ENCODE results near the gene INO80.
"Not testable (repeated sequence)": the region's sequence is repeated elsewhere in the genome, so short reads cannot be mapped to it uniquely, and the experiment has no call there.

INO80 gene

GRCh38 chr15:40995656-40996055 lies 120.4 kb downstream of the INO80 start:
- DNase-seq = peak; percentile 58

DNA sequence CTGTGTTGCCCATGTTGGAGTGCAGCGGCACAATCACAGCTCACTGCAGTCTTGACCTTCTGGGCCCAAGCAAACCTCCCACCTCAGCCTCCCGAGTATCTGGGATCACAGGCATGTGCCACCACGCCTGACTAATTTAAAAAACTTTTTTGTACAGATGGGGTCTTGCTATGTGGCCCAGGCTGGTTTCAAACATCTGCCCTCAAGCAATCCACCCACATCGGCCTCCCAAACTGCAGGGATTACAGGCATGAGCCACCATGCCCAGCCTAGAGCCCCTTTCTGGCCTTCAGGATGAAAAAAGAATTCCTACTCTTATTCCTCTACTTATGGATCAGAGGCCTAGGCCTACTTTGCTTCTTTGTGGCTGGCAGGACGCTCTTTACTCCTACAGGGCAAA lies 123.3 kb downstream of the INO80 start:
- DNase-seq = no peak

- DNase-seq = no peak
Measured at GRCh38 chr15:40992241-40992741, 123.8 kb downstream of the INO80 start.

DNA sequence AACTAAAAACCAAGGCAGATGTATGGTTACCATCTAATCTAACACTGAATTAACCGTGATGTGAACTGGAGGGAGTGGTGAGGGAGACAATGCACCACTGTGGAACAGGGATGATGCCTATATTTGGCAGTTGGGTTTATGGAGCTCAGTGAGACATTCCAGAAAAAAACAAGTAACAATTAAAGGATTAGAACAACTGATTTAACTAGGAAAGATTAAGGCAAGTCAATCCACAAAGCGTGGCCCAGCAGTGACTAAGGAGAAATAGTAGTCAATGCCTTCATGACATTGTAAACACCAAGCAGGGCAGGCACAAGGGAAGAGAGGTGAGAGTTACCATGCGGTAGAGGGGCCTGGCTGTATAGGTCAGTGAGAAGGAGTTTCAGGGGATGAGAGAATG lies 124.7 kb downstream of the INO80 start:
- DNase-seq = no peak

- no peak for DNase-seq
Measured at GRCh38 chr15:40990789-40991188, 125.3 kb downstream of the INO80 start.

GRCh38 chr15:40990080-40990479 lies 126.0 kb downstream of the INO80 start:
- DNase-seq = no peak

DNA sequence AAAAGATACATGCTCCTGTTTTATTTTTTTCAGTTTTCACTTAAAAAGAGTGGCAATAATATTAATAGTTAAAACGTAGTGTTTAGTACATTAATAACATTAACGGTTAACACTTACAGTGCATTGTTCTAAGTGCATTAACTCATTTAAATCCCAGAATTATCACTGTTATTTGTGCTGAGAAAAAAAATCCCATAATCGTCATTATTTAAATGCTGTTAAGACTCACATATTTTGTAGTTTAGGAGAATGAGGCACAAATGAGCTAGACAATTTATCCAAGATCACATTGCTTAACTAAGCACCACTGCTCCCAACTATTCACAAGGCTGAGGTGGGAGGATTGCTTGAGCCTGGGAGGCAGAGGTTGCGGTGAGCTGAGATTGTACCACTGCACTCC lies 127.9 kb downstream of the INO80 start:
- DNase-seq = no peak

DNA sequence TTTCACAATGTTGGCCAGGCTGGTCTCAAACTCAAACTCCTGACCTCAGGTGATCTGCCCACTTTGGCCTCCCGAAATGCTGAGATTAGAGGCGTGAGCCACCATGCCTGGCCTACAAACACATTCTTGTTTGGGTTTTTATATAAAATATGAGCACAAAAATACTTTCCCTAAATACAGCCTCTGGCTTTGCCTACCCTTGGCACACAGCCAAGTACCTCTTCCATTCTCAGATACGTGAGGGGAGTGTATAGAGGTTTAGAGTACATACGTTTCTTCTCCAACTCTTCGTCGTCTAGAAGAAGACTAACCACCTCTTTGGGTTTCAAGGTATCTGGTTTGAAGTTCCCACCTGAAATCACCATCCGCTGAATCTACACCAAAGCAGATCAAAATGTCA lies 129.3 kb downstream of the INO80 start:
- DNase-seq = no peak

GRCh38 chr15:40985541-40986330 lies 130.3 kb downstream of the INO80 start:
- no peak for DNase-seq

DNA sequence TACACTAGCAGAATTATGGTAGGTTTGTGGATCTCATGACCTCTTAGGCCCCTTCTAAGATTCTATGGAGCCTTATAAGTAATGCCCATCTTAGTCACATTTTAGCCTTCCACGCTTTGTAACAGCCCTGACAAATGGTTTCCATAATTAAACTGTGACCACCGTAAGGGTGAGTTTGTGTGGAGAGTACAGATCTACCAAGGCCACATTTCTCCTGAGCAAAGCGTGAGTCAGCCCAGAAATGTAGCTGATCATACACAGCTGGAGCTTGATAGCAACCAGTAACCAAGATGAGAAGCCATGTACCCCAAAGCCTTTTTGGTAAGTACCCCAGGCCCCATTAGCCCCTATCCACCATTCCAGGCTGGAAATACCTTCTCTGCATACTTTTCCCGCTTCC lies 131.1 kb downstream of the INO80 start:
- no peak for DNase-seq

DNA sequence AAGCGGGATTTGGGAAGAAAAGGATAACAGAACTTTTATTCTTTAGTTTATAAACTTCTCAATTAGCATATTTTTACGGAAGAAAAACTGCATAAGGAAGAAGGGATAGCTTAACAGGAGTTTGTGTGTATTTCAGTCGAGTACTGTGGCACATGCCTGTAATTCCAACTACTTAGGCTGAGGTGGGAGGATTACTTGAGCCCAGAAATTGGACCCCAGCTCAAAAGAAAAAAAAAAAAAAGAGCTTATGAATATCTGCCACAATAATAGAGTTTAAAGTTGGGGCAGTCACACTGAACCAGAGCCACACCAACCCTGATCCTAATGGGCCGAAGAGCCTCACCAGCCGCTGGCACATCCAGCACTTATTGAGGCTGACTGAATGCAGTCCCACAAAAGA lies 131.7 kb downstream of the INO80 start:
- no peak for DNase-seq

DNA sequence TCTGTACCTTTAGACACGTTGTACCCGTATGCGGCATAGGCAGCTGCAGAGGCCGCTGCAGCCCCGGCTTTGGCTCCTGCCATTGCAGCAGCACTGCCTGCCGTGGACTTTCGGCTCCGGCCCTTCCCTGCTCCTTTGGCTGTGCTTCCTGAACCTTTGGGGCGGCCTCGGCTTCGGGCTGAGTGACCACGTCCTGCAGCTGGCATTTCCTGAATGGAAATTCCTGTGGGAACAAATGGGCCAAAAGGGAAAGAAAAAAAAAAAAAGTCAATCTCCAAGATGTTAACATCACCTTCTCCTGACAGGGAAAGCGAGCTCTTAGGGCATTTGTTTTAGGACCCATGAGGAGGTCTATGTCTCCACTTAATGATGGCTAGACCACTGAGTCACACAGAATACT lies 133.2 kb downstream of the INO80 start:
- no peak for DNase-seq

DNA sequence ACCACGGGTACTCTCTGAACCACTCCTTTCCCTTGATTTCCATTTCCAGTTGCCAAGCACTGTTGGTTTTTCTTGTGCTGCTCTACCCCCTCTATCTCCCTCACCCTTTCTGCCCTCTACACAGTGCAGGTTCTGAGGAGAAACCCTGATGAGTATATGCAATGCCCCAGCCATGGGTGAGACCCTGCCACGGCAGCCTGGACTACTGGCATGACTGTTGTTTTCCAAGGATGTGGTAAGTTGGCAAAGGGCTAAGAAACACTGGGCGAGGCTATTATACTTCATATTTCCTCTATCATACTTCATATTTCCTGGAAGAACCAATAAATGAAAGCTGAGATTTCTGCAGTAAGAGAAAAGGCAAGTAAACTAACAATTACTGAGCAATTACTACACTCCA lies 134.9 kb downstream of the INO80 start:
- no peak for DNase-seq

- no peak for DNase-seq
Measured at GRCh38 chr15:40978562-40978961, 137.5 kb downstream of the INO80 start.

DNA sequence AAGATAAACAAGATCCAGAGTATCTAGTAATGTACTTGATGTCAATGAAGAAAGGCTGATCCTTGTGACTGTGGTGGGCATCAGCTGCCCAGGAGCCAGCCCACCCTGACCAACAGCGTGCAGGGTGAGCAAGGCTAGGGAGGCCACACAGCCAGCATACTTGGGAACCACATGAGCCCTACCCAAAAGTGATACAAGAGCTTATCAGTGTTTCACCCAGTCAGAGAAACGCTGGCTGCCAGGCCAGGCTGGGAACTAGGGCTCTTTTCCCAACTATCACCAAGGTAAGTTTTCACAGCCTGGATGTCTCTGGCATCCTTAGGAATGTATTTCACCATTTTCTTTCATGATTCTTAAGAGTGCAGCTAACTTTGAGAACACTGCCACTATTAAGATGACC lies 137.9 kb downstream of the INO80 start:
- no peak for DNase-seq

- DNase-seq = no peak
Measured at GRCh38 chr15:40976819-40977218, 139.3 kb downstream of the INO80 start.

DNA sequence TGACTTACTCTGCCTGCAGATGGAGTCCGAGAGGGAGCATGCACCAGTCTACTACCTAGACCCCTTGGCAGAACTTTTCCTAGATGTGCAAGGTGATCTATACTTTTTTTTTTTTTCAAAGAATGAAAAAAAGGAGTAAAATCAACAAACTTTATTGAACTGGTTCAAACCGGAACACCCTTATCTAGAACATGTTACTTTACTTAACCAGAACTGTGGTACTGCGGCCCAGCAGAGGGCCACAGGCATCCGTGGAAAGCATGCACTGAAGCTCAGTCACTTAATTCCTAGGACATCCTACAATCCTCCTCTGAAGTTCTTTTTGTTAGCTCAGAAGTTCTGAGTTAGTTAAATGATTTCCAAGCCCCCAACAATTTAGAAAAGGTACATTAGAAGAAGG lies 141.2 kb downstream of the INO80 start:
- no peak for DNase-seq

DNA sequence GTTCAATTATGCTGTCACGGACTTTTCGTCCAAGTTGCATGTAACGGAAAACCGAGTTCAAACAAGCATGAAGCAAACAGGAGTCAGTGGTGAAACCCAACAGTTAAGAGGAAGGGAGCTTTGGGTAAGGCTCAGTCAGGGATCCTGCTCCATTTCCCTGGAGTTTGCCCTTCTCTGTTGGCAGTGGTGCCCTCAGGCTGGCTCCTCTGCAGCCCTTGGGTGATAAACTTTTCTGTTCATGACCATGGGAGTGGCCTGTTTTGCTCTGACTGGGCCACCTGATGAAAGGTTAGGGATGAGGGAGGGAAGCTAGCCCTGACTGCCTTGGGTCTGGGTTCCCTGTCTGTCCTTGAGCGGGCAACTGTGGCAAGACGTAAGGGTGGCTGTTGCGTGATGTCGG lies 146.7 kb downstream of the INO80 start:
- no peak for DNase-seq

- no peak for DNase-seq
Measured at GRCh38 chr15:40968290-40969085, 147.6 kb downstream of the INO80 start.

DNA sequence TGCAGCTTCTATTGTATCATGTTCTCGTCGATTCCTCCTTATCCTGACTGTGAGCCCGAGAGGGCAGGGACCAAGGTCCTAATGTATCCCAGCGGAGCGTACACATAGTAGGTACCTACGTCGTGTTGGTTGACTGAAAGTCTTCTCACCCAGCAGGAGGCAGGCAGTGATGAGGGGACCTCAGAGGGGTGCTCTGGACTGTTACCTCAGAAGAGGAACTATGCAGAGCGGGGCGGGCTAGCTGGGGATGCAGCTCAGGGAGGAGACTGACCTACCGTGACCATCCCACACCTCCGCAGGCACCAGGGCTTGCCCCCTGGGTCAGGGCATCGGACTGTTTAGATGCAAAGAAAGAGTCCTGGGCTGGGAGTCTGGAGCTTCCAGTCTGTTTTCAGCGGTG lies 151.4 kb downstream of the INO80 start:
- DNase-seq = no peak

DNA sequence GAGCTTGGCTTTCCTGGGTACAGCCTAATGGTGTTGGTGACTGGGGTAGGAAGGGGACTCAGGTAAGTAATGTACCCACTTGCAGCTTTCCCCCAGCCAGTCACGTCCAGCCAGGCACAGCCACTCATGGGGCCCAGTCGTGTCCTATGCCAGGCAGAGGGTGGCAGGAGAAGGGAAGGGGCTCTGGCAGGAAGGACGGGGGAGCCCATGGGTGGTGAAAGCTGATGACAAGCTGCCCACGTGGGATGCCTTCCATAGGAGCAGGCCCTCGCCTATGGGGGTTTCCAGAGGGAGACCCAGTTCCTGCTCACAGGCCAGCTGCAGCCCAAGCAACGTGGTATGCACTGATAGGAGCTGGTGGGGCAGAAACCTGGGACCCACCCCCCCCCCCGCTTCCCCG lies 152.1 kb downstream of the INO80 start:
- no peak for DNase-seq

DNA sequence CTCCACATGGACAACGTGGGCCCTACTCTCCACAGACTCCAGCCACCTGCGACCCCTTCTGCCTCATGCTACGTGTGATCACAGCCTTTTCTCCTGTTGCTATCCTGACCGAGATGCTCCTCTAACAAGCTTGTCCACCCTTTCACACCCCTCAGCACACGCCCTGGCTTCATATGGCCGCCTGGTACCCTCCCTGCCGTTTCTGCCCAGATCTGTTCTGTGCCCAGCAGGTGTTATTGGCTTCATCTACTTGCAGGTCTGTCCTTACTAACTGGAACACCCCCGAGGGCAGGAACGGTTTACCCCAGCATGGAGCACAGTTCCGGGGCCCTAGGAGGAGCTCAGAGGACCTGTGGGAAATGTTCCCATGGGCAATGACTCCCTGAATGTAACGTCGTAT lies 152.9 kb downstream of the INO80 start:
- no peak for DNase-seq

- DNase-seq = not testable (repeated sequence)
Measured at GRCh38 chr15:40962317-40962716, 153.8 kb downstream of the INO80 start.

DNA sequence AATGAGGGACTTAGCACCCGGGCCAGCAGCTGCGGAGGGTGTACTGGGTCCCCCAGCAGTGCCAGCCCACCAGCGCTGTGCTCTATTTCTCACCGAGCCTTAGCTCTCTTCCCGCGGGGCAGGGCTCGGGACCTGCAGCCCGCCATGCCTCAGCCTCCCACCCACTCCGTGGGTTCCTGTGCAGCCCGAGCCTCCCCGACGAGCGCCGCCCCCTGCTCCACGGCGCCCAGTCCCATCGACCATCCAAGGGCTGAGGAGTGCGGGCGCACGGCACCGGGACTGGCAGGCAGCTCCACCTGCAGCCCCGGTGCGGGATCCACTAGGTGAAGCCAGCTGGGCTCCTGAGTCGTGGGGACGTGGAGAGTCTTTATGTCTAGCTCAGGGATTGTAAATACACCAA lies 154.3 kb downstream of the INO80 start:
- DNase-seq = not testable (repeated sequence)
